Measurements from ENCODE around the gene PREX1.
A peak's percentile ranks its signal among the peaks of the same experiment; 100 is the strongest.

The PREX1 gene

GRCh38 chr20:48629960-48630315 is 197.9 kb downstream of the PREX1 start:
- no peak for DNase-seq

- no peak for DNase-seq
Measured at GRCh38 chr20:48629069-48629959, 198.5 kb downstream of the PREX1 start.

GRCh38 chr20:48627737-48628128 is 200.1 kb downstream of the PREX1 start:
- no peak for DNase-seq

- DNase-seq = no peak
Measured at GRCh38 chr20:48626938-48627736, 200.7 kb downstream of the PREX1 start.

GRCh38 chr20:48626226-48626937 is 201.4 kb downstream of the PREX1 start:
- no peak for DNase-seq

GRCh38 chr20:48625136-48625900 is 202.5 kb downstream of the PREX1 start:
- no peak for DNase-seq

GRCh38 chr20:48624315-48625020 is 203.3 kb downstream of the PREX1 start:
- DNase-seq = no peak

GRCh38 chr20:48623906-48624265 is 203.9 kb downstream of the PREX1 start:
- no peak for DNase-seq

- DNase-seq = no peak
Measured at GRCh38 chr20:48623176-48623905, 204.5 kb downstream of the PREX1 start.

- DNase-seq = no peak
Measured at GRCh38 chr20:48622421-48622820, 205.4 kb downstream of the PREX1 start.

GRCh38 chr20:48621376-48622078 is 206.3 kb downstream of the PREX1 start:
- no peak for DNase-seq

- DNase-seq = peak; percentile 66
Measured at GRCh38 chr20:48620507-48621375, 207.1 kb downstream of the PREX1 start.

GRCh38 chr20:48620154-48620506 is 207.7 kb downstream of the PREX1 start:
- DNase-seq = no peak

- DNase-seq = peak; percentile 7
Measured at GRCh38 chr20:48619126-48620101, 208.4 kb downstream of the PREX1 start.

- DNase-seq = no peak
Measured at GRCh38 chr20:48618631-48619030, 209.2 kb downstream of the PREX1 start.

GRCh38 chr20:48618052-48618451 is 209.7 kb downstream of the PREX1 start:
- no peak for DNase-seq

- no peak for DNase-seq
Measured at GRCh38 chr20:48617481-48617880, 210.3 kb downstream of the PREX1 start.

- no peak for DNase-seq
Measured at GRCh38 chr20:48616481-48616880, 211.3 kb downstream of the PREX1 start.
